Measurements from ENCODE around the gene HCRTR1. TPM values are rescaled to one million over a fixed set of nuclear protein-coding genes. Genes with fewer than 3 reads are reported as not detected.
A peak's percentile ranks its signal among the peaks of the same experiment; 100 is the strongest.

Gene HCRTR1
- total RNA-seq, 4 donors from 2014 or later, result 0.22 TPM; not detected in 3

DNA sequence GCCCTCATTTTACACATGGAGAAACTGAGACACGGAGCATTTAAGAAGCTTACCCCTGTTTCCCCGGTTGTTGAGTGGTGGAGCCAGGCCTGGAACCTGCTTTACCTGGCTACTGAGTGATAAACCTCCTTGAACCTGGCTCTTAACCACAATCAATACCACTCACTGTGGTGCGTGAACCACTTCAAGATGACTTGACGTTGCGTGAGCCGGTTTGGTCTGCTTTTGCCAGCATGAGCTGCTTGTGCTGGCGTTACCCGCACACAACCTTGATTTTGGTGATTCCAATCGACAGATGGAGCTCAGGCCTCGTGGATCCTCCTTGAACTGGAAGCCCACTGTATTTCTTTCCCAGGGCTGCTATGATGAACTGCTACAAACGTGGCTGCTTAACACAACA lies 47.3 kb upstream of the HCRTR1 start:
- no peaks in the 10 kb centered on the region for H3K27me3 ChIP-seq
- TF ChIP-seq, protein P1, sequence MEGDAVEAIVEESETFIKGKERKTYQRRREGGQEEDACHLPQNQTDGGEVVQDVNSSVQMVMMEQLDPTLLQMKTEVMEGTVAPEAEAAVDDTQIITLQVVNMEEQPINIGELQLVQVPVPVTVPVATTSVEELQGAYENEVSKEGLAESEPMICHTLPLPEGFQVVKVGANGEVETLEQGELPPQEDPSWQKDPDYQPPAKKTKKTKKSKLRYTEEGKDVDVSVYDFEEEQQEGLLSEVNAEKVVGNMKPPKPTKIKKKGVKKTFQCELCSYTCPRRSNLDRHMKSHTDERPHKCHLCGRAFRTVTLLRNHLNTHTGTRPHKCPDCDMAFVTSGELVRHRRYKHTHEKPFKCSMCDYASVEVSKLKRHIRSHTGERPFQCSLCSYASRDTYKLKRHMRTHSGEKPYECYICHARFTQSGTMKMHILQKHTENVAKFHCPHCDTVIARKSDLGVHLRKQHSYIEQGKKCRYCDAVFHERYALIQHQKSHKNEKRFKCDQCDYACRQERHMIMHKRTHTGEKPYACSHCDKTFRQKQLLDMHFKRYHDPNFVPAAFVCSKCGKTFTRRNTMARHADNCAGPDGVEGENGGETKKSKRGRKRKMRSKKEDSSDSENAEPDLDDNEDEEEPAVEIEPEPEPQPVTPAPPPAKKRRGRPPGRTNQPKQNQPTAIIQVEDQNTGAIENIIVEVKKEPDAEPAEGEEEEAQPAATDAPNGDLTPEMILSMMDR (IDR thresholded peaks at IDR 0.05), result no peak
- no peak for TF ChIP-seq POLR2A (IDR thresholded peaks at IDR 0.05)
- no peak for DNase-seq
- 85 to 87% methylated on average over 6 to 8 of the region's 11 CpGs for WGBS, 2 donors
- intact Hi-C loops (cut with DNase I), result no loop called here
- H3K9me3 ChIP-seq, result no peaks in the 10 kb centered on the region
- no peak overlapping the region for H3K4me3 ChIP-seq
- H3K27ac ChIP-seq, result no peak overlapping the region
- no peaks in the 10 kb centered on the region for H3K36me3 ChIP-seq
- H3K4me1 ChIP-seq, result peaks cover 8 to 50% (median 30%) of the 10 kb centered on the region in 3 donors

DNA sequence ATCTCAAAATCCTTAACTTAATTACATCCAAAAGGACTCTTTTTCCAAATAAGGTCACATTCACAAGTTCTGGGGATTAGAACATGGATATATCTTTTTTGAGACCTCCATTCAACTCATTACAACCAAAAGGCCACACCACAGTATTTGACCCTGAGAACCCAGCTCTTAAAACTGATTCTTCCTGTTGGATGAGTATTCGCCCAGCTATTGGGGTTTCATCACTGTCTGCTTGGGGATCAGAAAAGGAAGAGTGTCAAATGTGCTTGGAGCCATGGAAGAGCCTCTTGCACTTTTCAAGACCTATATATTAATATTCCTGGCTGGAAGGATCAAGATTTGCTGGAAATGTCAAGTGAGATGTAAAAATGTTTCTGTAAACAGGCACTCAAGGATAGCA lies 46.6 kb upstream of the HCRTR1 start:
- DNase-seq, result no peak
- no peak for TF ChIP-seq POLR2A (IDR thresholded peaks at IDR 0.05)
- TF ChIP-seq, protein P1 (IDR thresholded peaks at IDR 0.05), result no peak
- peaks cover 15 to 57% (median 37%) of the 10 kb centered on the region in 3 donors for H3K4me1 ChIP-seq
- no peaks in the 10 kb centered on the region for H3K9me3 ChIP-seq
- intact Hi-C loops (cut with DNase I), result no loop called here
- WGBS, 2 donors, result 47 to 64% methylated on average over 1 of the region's 1 CpG
- H3K4me3 ChIP-seq, result no peak overlapping the region
- no peak overlapping the region for H3K27ac ChIP-seq
- H3K36me3 ChIP-seq, result no peaks in the 10 kb centered on the region
- no peaks in the 10 kb centered on the region for H3K27me3 ChIP-seq

DNA sequence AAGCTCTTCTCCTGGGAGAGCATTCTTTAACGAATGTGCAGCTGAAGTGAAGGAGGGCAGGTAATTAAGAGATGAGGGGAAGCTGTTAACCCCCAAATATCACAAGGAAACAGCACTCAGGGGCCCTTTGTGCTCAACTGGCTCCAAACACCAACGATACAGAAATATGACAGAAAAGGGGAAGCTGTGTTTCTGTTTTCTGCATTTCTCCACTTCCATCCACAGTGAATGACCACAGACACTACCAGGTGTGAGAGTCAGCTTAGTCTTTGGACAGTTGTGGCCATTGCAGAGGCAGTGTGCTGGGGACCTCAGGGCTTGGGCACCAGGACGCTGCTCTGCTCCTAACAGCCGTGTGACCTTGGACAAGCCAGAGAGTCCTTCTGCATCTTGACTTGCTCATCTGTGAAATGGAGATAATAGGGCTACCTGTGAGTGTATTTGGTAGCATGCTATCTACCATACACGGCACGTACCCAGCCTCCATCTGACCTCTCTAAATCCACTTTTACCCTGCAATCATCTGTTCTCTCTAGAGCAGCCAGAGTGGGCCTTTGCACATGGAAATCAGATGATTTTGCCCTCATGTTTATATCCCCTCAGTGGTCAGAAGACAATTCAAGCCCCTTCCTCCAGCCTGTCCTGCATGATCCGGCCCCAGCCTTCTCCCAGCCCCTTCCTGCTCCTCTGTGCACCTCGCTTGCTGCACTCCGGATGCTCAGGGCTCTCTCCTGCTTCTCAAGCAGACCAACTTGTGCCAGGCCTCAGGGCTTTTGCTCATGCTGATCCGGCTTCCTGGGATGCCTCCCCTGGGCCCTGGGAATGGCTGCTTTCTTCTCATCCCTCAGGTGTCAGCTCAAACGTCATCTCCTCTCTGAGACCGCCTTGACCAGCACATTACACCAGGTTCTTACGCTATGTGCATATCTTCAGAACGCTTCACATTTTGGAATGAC lies 45.9 kb upstream of the HCRTR1 start:
- 75 to 77% methylated on average over 14 of the region's 14 CpGs for WGBS, 2 donors
- Histone ChIP-seq H3K27me3 (no peaks in the 10 kb centered on the region), H3K4me1 (peaks cover 22 to 64% (median 40%) of the 10 kb centered on the region in 3 donors), H3K36me3 (no peaks in the 10 kb centered on the region), H3K9me3 (no peaks in the 10 kb centered on the region), H3K27ac (no peak overlapping the region), H3K4me3 (no peak overlapping the region)
- TF ChIP-seq, protein P1 (IDR thresholded peaks at IDR 0.05), result no peak
- TF ChIP-seq POLR2A (IDR thresholded peaks at IDR 0.05), result no peak
- intact Hi-C loops (cut with DNase I), result no loop called here
- DNase-seq, result no peak

DNA sequence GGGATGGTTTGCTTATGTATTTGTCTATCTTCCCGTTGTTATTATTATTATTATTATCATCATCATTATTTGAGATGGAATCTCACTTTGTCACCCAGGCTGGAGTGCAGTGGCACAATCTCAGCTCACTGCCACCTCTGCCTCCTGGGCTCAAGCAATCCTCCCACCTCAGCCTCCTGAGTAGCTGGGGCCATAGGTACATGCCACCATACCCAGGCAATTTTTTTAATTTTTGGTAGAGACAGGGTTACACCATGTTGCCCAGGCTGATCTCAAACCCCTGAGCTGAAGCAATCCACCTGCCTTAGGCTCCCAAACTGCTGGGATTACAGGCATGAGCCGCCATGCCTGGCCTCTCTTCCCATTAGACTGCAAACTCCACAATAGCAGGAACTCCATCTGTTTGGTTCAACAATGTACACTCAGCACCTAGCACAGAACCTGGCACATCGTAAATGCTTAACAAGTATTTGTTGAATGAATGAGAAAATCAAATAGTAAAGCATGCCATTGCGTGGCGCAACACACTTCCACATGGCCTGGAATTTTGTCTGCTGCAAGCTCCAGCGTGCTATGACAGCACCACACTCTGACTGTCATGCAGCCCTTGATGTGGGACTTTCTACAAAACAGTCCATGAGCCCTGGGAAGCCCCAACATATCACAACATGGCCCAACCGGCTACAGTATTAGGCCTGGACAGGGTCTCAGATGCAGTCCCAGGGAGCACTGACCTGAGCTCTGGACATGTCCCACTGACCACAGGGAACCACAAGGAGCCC lies 45.0 kb upstream of the HCRTR1 start:
- no peaks in the 10 kb centered on the region for H3K36me3 ChIP-seq
- H3K9me3 ChIP-seq, result no peaks in the 10 kb centered on the region
- no peak for TF ChIP-seq POLR2A (IDR thresholded peaks at IDR 0.05)
- TF ChIP-seq, protein P1 (IDR thresholded peaks at IDR 0.05), result peak in 1 of 6 experiments; percentile 3
- DNase-seq, result no peak
- H3K27me3 ChIP-seq, result no peaks in the 10 kb centered on the region
- peak overlapping the region; percentile 82 to 90 (median 88) for H3K27ac ChIP-seq
- H3K4me1 ChIP-seq, result peaks cover 27 to 73% (median 40%) of the 10 kb centered on the region in 3 donors
- 38 to 43% methylated on average over 6 to 7 of the region's 7 CpGs for whole genome bisulfite sequencing, 2 donors
- H3K4me3 ChIP-seq, result no peak overlapping the region
- intact Hi-C loops (cut with DNase I), result no loop called here

DNA sequence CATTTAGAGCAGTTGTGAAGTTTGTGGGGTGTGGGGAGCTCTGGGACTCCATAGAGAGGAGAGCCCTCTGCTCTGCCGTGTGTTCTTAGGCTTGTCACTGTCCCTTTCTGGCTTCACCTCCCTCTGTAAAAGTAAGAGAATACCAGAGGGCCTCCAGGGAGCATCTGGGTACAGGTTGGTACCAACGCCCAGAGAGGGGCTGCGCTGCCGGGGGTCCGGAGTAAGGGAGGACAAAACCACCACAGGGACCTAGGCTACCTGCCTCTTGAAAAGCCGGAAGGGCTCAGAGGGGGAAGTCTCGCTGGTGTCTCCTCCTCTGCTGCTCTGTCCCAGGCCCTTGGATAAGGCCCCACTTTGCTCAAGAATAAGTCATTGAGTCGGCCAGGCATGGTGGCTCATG lies 44.2 kb upstream of the HCRTR1 start:
- H3K4me3 ChIP-seq, result no peak overlapping the region
- H3K36me3 ChIP-seq, result no peaks in the 10 kb centered on the region
- intact Hi-C loops (cut with DNase I), result no loop called here
- H3K27me3 ChIP-seq, result no peaks in the 10 kb centered on the region
- WGBS, 2 donors, result 69 to 72% methylated on average over 2 to 4 of the region's 8 CpGs
- H3K27ac ChIP-seq, result peak overlapping the region; percentile 82 to 90 (median 88)
- H3K4me1 ChIP-seq, result peaks cover 27 to 78% (median 40%) of the 10 kb centered on the region in 3 donors
- TF ChIP-seq, protein P1 (IDR thresholded peaks at IDR 0.05), result no peak
- TF ChIP-seq POLR2A (IDR thresholded peaks at IDR 0.05), result no peak
- DNase-seq, result no peak
- H3K9me3 ChIP-seq, result no peaks in the 10 kb centered on the region

All from esophagus squamous epithelium (tissue), 5 donors.